NCI-H2107 treated with DMSO at 0.1 percent for 48 hours (cell line): Measurements from ENCODE around the gene STOX2.
"Not testable (repeated sequence)": the region's sequence is repeated elsewhere in the genome, so short reads cannot be mapped to it uniquely, and the experiment has no call there.

Source experiments
- DNase-seq: peaks from one replicate; lab custom pipeline; 2025; ENCODE audit not compliant: unreplicated experiment; lab: John Stamatoyannopoulos, UW

Gene STOX2

GRCh38 chr4:184019667-184020623, 114.8 kb downstream of the STOX2 start:
- DNase-seq = no peak

DNA sequence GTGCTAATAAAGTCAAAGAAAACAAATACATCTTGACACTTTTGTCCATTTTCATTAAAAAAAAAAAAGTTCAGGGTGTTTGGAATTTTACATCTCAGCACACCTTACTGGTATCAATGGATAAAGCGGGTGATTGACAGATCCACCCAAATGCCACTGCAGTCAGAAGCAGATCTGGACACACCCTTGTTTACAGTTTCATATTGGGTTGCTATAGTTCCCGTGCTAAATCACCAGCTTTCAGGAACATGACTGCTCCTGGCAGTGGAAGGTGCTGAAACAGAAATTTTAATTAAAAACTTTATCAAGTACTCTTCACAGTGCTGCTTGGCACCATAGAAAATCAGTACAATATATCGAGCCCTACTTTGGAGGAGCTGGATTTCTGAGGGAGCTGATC, 116.3 kb downstream of the STOX2 start:
- DNase-seq = no peak

GRCh38 chr4:184022679-184023383, 117.7 kb downstream of the STOX2 start:
- DNase-seq = no peak

DNA sequence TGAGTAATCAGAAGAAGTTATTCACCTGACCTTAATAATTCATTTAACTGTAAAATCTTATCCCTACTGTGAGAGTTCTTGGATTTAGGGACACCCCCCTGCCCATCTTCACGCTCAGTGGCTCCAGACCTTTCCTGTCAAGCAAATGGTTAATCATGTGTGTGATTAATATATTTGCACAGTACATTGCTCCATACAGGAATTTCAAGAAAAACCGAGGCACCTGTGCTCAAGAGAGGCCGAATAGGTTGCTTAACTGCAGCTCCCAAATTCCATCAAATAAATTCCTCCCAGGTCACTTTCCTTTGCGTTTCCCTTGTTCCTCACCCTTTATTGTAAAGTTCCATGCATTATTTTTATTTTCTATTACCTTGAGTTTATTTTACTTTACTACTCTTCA, 119.5 kb downstream of the STOX2 start:
- DNase-seq = no peak

DNA sequence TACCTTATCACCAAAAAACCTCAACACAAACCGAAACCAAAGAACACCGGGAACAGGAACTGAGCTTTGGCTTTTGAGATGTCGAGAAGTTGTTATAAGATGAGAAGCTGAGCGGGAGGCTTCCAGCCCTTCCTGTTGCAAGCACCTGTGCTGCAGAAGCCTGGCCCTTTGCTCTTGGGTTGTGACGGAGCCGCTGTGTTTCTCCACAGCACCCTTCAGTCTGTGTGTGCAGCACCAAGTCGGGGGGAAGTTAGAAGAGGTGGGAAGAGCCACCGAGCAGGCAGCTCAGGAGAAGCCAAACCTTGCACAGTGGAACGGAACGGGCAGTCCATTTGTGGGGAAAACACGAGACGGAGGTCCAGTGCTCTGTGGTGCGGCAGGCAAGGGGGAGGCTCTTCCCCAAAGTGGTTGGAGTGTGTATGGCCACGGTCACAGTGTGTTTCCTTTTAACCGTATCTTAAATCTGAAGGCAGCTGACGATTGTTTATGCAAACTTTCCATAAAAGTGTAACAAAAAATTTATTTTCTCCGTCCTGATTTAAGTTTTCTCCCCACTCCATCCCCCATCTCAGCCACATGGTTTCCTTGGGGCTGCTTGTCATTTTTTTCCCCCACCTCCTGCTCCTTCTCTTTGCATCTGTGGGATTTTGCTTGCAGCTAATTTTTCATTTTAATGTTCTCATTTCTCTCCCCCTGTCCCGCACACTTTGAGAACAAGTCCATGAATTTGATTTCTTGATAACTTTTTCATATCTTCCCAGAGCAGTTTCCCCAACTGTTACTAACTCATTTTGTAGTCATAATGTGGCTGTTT, 123.7 kb downstream of the STOX2 start:
- DNase-seq = no peak

DNA sequence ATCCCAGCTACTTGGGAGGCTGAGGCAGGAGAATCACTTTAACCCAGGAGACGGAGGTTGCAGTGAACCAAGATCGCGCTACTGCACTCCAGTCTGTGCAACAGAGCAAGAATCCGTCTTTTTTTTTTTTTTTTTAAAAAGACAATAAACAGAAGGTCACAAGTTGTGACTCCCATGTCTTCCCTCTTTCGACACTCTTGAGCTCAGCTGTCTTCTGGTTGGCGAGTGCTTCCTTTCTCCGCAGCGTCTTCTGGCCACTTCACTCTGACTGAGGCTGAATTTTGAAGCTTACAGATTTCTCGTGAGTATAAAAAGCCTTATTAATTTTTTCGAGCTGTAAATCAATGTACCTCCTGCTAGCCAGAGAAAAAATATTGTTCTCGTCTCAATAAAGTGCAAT, 124.9 kb downstream of the STOX2 start:
- DNase-seq = no peak

GRCh38 chr4:184030764-184031163, 125.7 kb downstream of the STOX2 start:
- DNase-seq = no peak

GRCh38 chr4:184032091-184032490, 127.0 kb downstream of the STOX2 start:
- no peak for DNase-seq

DNA sequence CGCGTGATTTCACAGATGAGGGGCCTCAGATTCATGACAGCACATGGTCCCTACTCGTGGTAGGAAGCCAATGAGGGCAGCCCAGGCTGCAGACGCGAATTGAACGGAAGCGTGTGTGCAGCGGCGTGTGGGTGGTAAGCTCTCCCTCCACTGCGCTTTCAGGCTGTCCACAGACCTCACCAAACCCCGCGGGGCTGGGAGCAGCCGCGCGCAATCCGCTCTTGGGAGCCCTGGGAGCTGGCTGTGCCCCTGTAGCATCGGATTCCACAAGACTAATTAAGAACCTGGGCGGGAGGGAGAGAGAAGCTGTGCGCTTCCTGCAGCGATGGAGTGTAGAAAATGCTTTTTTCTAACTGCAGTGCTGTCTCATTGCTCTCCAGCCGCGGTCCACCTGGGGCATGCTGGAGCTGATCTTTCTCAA, 134.9 kb downstream of the STOX2 start:
- DNase-seq = no peak

- DNase-seq = no peak
Observed at GRCh38 chr4:184041156-184041555, 136.0 kb downstream of the STOX2 start.

- DNase-seq = no peak
Observed at GRCh38 chr4:184046148-184046547, 141.0 kb downstream of the STOX2 start.

- DNase-seq = not testable (repeated sequence)
Observed at GRCh38 chr4:184051262-184051661, 146.2 kb downstream of the STOX2 start.

DNA sequence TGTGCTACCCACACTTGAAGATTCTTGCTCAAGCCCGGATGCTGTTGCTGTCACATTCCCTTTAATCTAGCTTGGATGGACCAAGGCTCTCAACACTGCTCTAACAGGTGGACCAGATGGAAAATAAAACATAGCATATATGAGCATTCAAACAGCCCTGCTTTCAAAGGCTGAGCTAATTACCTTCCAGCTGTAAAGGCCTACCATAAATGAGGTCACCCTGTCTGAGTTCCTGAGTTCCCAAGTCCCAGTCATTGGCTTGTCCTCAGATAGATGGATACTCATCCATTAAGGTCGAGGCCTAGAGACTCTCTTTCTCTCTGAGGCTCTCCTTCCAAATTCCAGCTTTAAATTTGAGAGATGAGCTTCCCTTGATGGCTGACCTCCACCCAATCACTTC, 147.5 kb downstream of the STOX2 start:
- DNase-seq = no peak

DNA sequence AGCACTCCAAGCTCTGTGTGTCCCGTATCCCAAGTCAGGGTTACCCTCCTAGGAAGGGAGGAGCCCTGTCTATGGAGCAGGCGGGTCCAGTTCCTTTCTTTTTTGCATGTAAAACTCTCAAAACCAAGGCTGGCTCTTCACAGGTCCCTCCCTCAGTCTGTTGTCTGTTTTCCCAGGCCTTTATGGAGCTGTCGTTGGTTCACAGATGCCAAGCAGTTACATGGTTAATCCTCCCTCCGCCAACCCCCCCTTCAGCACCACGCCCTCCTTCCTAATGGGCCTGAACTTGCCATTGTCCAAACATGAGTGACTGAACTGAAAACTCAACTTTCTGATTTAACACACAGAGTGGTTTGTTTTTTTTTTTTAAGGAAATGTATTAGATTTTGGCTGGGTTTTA, 148.3 kb downstream of the STOX2 start:
- no peak for DNase-seq

- no peak for DNase-seq
Observed at GRCh38 chr4:184056877-184057276, 151.8 kb downstream of the STOX2 start.

GRCh38 chr4:184058026-184058425, 152.9 kb downstream of the STOX2 start:
- DNase-seq = no peak

DNA sequence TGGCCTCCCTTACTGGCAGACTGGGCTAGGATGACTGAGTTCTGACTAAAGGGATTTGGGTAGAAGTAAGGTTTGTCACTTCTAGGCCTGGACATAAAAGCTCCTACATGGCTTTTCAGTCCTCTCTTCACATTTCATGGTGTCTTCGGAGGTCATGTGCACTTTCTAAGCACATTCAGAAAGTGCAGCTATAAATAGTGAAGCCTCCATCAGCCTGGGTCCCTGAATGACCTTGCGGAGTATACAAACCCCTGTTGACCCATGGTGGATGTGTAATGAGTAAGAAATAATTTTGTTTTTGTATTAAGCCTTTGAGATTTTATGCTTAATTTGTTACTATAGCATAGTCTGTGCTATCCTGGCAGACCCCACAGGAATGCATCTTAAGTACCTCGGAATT, 154.0 kb downstream of the STOX2 start:
- no peak for DNase-seq

DNA sequence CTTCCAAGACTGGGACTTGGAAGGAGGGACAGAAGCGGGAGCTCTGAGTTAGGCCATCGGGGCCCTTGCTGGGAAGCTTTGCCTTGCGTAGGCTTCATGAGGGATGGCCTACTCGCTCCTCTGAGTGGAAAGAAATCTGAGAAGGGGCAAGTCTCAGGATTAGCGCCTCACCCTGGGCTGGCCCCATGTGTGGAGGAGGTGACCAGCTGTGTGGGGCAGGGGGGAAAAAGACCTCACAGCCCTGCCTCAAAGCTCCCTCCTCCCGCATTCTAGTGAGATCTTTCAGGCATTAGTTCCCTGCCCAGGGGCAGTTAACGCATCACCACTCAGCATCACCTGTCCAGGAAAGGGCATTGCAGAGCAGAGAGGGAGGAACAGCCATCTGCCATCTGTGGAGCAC, 156.5 kb downstream of the STOX2 start:
- DNase-seq = no peak

GRCh38 chr4:184062769-184063168, 157.7 kb downstream of the STOX2 start:
- no peak for DNase-seq

DNA sequence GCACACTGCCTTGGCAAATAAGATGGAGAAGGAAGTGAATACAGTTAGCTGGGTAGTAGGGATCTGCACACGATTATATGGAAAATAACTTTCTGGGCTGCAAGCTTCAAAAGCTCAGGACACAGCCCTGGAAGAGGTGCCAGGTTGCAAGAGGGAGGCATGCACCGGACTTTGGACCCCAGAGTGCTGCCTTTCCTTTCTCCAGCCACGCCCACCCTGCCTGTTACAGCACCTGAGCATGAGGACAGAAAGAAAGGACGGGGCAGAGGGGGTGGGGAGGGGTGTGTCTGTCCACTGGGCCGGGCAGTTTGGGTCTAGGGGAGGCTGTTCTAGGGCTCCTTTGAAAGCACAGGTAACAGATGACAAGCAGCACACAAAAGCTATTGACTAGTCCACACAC, 159.8 kb downstream of the STOX2 start:
- DNase-seq = no peak

- no peak for DNase-seq
Observed at GRCh38 chr4:184066584-184067300, 161.6 kb downstream of the STOX2 start.
